GF-D8 (cell line): ENCODE results near the gene ITM2B.

Experiments
- DNase-seq: peaks from one replicate; lab custom pipeline; 2025; lab: John Stamatoyannopoulos, UW

ITM2B gene

GRCh38 chr13:48258430-48258829 is 25.4 kb downstream of the ITM2B start:
- no peak for DNase-seq

GRCh38 chr13:48260970-48261369 is 28.0 kb downstream of the ITM2B start:
- DNase-seq = no peak

- DNase-seq = no peak
Measured at GRCh38 chr13:48263196-48263595, 30.2 kb downstream of the ITM2B start.

GRCh38 chr13:48264058-48264457 is 31.1 kb downstream of the ITM2B start:
- DNase-seq = peak; percentile 19

- DNase-seq = peak; percentile 89
Measured at GRCh38 chr13:48265217-48265815, 32.3 kb downstream of the ITM2B start.

GRCh38 chr13:48266150-48266549 is 33.1 kb downstream of the ITM2B start:
- DNase-seq = no peak

- DNase-seq = no peak
Measured at GRCh38 chr13:48266701-48267639, 34.0 kb downstream of the ITM2B start.

- no peak for DNase-seq
Measured at GRCh38 chr13:48268019-48268418, 35.0 kb downstream of the ITM2B start.

GRCh38 chr13:48273346-48273745 is 40.3 kb downstream of the ITM2B start:
- DNase-seq = no peak

- DNase-seq = no peak
Measured at GRCh38 chr13:48275507-48275906, 42.5 kb downstream of the ITM2B start.

GRCh38 chr13:48278806-48279205 is 45.8 kb downstream of the ITM2B start:
- no peak for DNase-seq

GRCh38 chr13:48281556-48281955 is 48.5 kb downstream of the ITM2B start:
- DNase-seq = no peak

- DNase-seq = no peak
Measured at GRCh38 chr13:48291730-48292129, 58.7 kb downstream of the ITM2B start.

GRCh38 chr13:48292650-48293049 is 59.6 kb downstream of the ITM2B start:
- DNase-seq = no peak

GRCh38 chr13:48294653-48295052 is 61.6 kb downstream of the ITM2B start:
- DNase-seq = no peak

- DNase-seq = no peak
Measured at GRCh38 chr13:48295271-48295670, 62.3 kb downstream of the ITM2B start.

- DNase-seq = no peak
Measured at GRCh38 chr13:48296528-48296927, 63.5 kb downstream of the ITM2B start.

GRCh38 chr13:48297131-48297786 is 64.3 kb downstream of the ITM2B start:
- DNase-seq = no peak

- no peak for DNase-seq
Measured at GRCh38 chr13:48299591-48299990, 66.6 kb downstream of the ITM2B start.

- DNase-seq = no peak
Measured at GRCh38 chr13:48302871-48303358, 69.9 kb downstream of the ITM2B start.

GRCh38 chr13:48303359-48304142 is 70.5 kb downstream of the ITM2B start, which contains the start of gene RB1:
TSS of gene RB1 (plus strand) at chr13:48303751. CDS start at chr13:48303913, 162 bp downstream.
- peak; percentile 81 for DNase-seq
